ENCODE data around the gene WAPL. TPM values are rescaled to one million over a fixed set of nuclear protein-coding genes. Genes with fewer than 3 reads are reported as not detected.
A peak's percentile ranks its signal among the peaks of the same experiment; 100 is the strongest.

Gene WAPL
- total RNA-seq, 6 experiments from 2014 or later = 13.4 to 21.3 (median 18.8) TPM

DNA sequence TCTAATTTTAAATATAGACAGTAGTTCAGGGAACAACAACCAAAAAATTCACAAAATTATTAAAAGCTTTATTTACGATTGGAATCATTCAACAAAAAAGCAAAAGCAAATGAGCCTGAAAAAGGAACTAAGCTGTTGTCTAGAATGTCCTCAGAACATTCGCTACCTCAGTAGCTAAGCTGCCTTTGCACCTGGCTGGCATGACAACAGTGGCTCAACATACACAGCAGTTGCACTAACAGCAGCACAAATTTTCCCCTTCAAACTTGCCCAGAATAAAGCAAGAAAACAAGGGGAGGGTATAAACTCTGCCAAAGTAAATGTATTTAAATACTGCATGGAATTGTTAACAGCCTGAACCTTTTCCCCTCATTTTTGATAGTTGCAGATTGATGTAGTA, 84.6 kb downstream of the WAPL start:
- Histone ChIP-seq H3K9me3 (no peaks in the 10 kb centered on the region), H3K27me3 (no peaks in the 10 kb centered on the region), H3K4me3 (no peak overlapping the region), H3K27ac (peak overlapping the region in 2 of 3 donors; percentile 56 to 72), H3K36me3 (no peaks in the 10 kb centered on the region), H3K4me1 (peaks cover 0 to 51% (median 23%) of the 10 kb centered on the region in 4 donors)
- DNase-seq (no peak), ATAC-seq (peak; percentile 37 to 73 (median 59))
- WGBS (ENCODE audit: insufficient coverage, low coverage, low lambda C conversion rate, missing lambda C conversion rate) = 39% methylated on average over 2 of the region's 2 CpGs
- TF ChIP-seq POLR2A (IDR thresholded peaks at IDR 0.05) (no peak), CTCF (IDR thresholded peaks at IDR 0.05) (no peak)
- intact Hi-C loops (cut with DNase I) = no loop called here

DNA sequence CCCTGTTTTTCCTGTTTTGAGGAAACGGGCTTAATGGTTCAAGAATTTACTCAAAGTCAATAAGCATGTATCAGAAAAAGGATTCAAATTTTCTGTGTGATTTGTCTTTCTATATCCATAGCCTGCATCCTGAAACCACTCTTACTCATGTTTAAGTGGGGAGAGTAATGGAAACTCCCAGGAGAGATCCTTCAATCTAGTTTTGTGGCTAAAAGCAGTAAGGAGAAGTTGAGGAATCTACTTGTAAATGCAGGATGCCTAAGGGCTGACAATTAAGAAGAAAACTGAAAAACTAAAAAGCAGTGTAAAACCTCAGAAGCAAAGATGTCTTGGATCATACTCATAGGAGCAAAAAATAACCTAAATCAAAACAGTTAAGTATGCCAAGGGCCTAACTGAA, 86.9 kb downstream of the WAPL start:
- Histone ChIP-seq H3K9me3 (no peaks in the 10 kb centered on the region), H3K27me3 (no peaks in the 10 kb centered on the region), H3K36me3 (no peaks in the 10 kb centered on the region), H3K27ac (no peak overlapping the region), H3K4me3 (no peak overlapping the region), H3K4me1 (peaks cover 0 to 32% (median 15%) of the 10 kb centered on the region in 4 donors)
- 88% methylated on average over 1 of the region's 1 CpG for WGBS (ENCODE audit: insufficient coverage, low coverage, low lambda C conversion rate, missing lambda C conversion rate)
- intact Hi-C loops (cut with DNase I) = no loop called here
- TF ChIP-seq CTCF (IDR thresholded peaks at IDR 0.05) (no peak), POLR2A (IDR thresholded peaks at IDR 0.05) (no peak)
- DNase-seq = no peak
- ATAC-seq = no peak

- DNase-seq = no peak
- TF ChIP-seq CTCF (IDR thresholded peaks at IDR 0.05) = no peak
- no peak for TF ChIP-seq POLR2A (IDR thresholded peaks at IDR 0.05)
- no peak for ATAC-seq
- H3K27ac ChIP-seq = no peak overlapping the region
- no peaks in the 10 kb centered on the region for H3K9me3 ChIP-seq
- 64% methylated on average over 5 of the region's 5 CpGs for WGBS (ENCODE audit: insufficient coverage, low coverage, low lambda C conversion rate, missing lambda C conversion rate)
- H3K4me1 ChIP-seq = no peaks in the 10 kb centered on the region
- H3K36me3 ChIP-seq = no peaks in the 10 kb centered on the region
- no peak overlapping the region for H3K4me3 ChIP-seq
- H3K27me3 ChIP-seq = no peaks in the 10 kb centered on the region
- intact Hi-C loops (cut with DNase I) = no loop called here
Measured at GRCh38 chr10:86423739-86424138, 97.9 kb downstream of the WAPL start.

DNA sequence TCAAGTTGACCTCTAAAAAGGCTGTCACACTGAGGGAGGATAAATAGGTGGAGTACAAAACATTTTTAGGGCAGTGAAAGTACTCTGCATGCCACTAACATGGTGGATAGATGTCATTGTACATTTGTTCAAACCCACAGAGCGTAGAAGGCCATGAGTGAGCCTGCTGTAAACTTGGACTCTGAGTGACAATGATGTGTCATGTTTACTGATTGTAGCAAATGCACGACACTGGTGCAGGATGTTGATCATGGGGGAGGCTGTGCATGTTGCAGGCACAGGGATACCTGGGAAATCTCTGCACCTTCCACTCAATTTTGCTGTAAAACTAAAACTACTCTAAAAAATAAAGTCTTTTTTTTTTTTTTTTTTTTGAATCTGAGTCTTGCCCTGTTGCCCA, 102.5 kb downstream of the WAPL start:
- no peaks in the 10 kb centered on the region for H3K9me3 ChIP-seq
- no peaks in the 10 kb centered on the region for H3K36me3 ChIP-seq
- H3K4me3 ChIP-seq = no peak overlapping the region
- no peaks in the 10 kb centered on the region for H3K4me1 ChIP-seq
- 50% methylated on average over 2 of the region's 2 CpGs for WGBS (ENCODE audit: insufficient coverage, low coverage, low lambda C conversion rate, missing lambda C conversion rate)
- H3K27ac ChIP-seq = no peak overlapping the region
- peak in 1 of 4 donors; percentile 83 for ATAC-seq
- intact Hi-C loops (cut with DNase I) = no loop called here
- DNase-seq = no peak
- H3K27me3 ChIP-seq = no peaks in the 10 kb centered on the region
- TF ChIP-seq CTCF (IDR thresholded peaks at IDR 0.05) (no peak), POLR2A (IDR thresholded peaks at IDR 0.05) (no peak)

DNA sequence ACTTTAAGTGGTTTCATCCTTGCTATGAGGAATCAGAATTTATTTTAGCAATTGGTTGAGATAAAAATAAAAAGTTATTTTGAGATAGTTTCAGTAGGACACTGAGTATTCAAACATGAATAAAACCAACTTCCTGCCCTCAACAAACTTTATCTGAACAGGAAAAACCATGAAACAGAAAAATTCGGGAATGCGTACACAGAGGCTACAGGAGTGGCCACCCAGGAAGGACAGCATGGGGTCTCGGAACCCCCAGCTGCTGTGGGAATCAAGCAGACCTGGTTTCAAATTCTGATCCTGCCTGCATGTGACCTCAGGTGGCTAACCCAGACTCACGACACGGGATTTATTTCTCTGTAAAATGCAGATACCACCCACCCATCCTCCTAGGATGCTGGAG, 106.0 kb downstream of the WAPL start:
- no peak for DNase-seq
- intact Hi-C loops (cut with DNase I) = no loop called here
- WGBS (ENCODE audit: insufficient coverage, low coverage, low lambda C conversion rate, missing lambda C conversion rate) = 66% methylated on average over 3 of the region's 5 CpGs
- no peak overlapping the region for H3K27ac ChIP-seq
- no peaks in the 10 kb centered on the region for H3K9me3 ChIP-seq
- H3K4me3 ChIP-seq = no peak overlapping the region
- no peak for ATAC-seq
- H3K4me1 ChIP-seq = peaks cover 0 to 2% (median 0%) of the 10 kb centered on the region in 4 donors
- TF ChIP-seq CTCF (IDR thresholded peaks at IDR 0.05) = no peak
- TF ChIP-seq POLR2A (IDR thresholded peaks at IDR 0.05) = no peak
- no peaks in the 10 kb centered on the region for H3K36me3 ChIP-seq
- H3K27me3 ChIP-seq = no peaks in the 10 kb centered on the region

Data from right lobe of liver (tissue), 6 donors.